ENCODE data around the gene NEDD4L. TPM values are rescaled to one million over a fixed set of nuclear protein-coding genes. Genes with fewer than 3 reads are reported as not detected.

Gene NEDD4L
- total RNA-seq, 4 donors from 2014 or later = 32.5 to 65.6 (median 43.4) TPM

GRCh38 chr18:58241026-58241679, 197.1 kb downstream of the NEDD4L start:
- no peak for TF ChIP-seq CTCF (IDR thresholded peaks at IDR 0.05; ENCODE audit: low read depth)

- no peak for TF ChIP-seq CTCF (IDR thresholded peaks at IDR 0.05; ENCODE audit: low read depth)
Observed at GRCh38 chr18:58241877-58242276, 197.9 kb downstream of the NEDD4L start.

GRCh38 chr18:58242435-58242834, 198.4 kb downstream of the NEDD4L start:
- no peak for TF ChIP-seq CTCF (IDR thresholded peaks at IDR 0.05; ENCODE audit: low read depth)

GRCh38 chr18:58242968-58243367, 198.9 kb downstream of the NEDD4L start:
- no peak for TF ChIP-seq CTCF (IDR thresholded peaks at IDR 0.05; ENCODE audit: low read depth)

GRCh38 chr18:58243401-58243800, 199.4 kb downstream of the NEDD4L start:
- no peak for TF ChIP-seq CTCF (IDR thresholded peaks at IDR 0.05; ENCODE audit: low read depth)

- no peak for TF ChIP-seq CTCF (IDR thresholded peaks at IDR 0.05; ENCODE audit: low read depth)
Observed at GRCh38 chr18:58247363-58247834, 203.4 kb downstream of the NEDD4L start.

- TF ChIP-seq CTCF (IDR thresholded peaks at IDR 0.05; ENCODE audit: low read depth) = no peak
Observed at GRCh38 chr18:58249712-58250111, 205.7 kb downstream of the NEDD4L start.
